ENCODE data around the gene SORCS1. TPM values are rescaled to one million over a fixed set of nuclear protein-coding genes. Genes with fewer than 3 reads are reported as not detected.

SORCS1 gene
- total RNA-seq, 1 donor from 2014 or later = 1.1 TPM

- H3K36me3 Mint-ChIP-seq (ENCODE audit: low read depth, unreplicated experiment) = no peaks in the 10 kb centered on the region
- Histone ChIP-seq H2AFZ (ENCODE audit: low read depth, low read length) (no peak overlapping the region), H3K27me3 (ENCODE audit: insufficient read depth, low read length) (no peaks in the 10 kb centered on the region), H3K9me3 (ENCODE audit: insufficient read depth, low read depth, low read length) (no peaks in the 10 kb centered on the region), H3K4me1 (ENCODE audit: insufficient read depth, low read length) (no peaks in the 10 kb centered on the region), H3K9ac (ENCODE audit: low read length) (no peak overlapping the region), H3K4me2 (ENCODE audit: low read length) (no peak overlapping the region), H3K79me2 (ENCODE audit: insufficient read depth, low read length) (no peaks in the 10 kb centered on the region), H3K27ac (ENCODE audit: low read depth, low read length) (no peak overlapping the region), H3K36me3 (ENCODE audit: insufficient read depth, low read length) (no peaks in the 10 kb centered on the region), H3K4me3 (ENCODE audit: insufficient read depth, low read depth, low read length) (no peak overlapping the region), H4K20me1 (ENCODE audit: insufficient read depth, low read length) (no peaks in the 10 kb centered on the region)
- no peak for FAIRE-seq
- no peak for DNase-seq (ENCODE audit: low read depth)
- no peak overlapping the region for H3K27ac Mint-ChIP-seq (ENCODE audit: unreplicated experiment)
- no peaks in the 10 kb centered on the region for H3K4me1 Mint-ChIP-seq (ENCODE audit: low read depth, unreplicated experiment)
- no peak overlapping the region for H3K4me3 Mint-ChIP-seq (ENCODE audit: unreplicated experiment)
- H3K9me3 Mint-ChIP-seq (ENCODE audit: unreplicated experiment) = peaks cover 2% of the 10 kb centered on the region
- TF ChIP-seq CTCF (IDR thresholded peaks at IDR 0.05; ENCODE audit: insufficient read depth, low read depth, low read length) (no peak), EZH2 (IDR thresholded peaks at IDR 0.05; ENCODE audit: insufficient read depth, low read length) (no peak)
- no peaks in the 10 kb centered on the region for H3K27me3 Mint-ChIP-seq (ENCODE audit: low read depth, unreplicated experiment)
Measured at GRCh38 chr10:106525835-106526234, 638.7 kb downstream of the SORCS1 start.
